Measurements from ENCODE around the gene SH3PXD2B.

SH3PXD2B gene

DNA sequence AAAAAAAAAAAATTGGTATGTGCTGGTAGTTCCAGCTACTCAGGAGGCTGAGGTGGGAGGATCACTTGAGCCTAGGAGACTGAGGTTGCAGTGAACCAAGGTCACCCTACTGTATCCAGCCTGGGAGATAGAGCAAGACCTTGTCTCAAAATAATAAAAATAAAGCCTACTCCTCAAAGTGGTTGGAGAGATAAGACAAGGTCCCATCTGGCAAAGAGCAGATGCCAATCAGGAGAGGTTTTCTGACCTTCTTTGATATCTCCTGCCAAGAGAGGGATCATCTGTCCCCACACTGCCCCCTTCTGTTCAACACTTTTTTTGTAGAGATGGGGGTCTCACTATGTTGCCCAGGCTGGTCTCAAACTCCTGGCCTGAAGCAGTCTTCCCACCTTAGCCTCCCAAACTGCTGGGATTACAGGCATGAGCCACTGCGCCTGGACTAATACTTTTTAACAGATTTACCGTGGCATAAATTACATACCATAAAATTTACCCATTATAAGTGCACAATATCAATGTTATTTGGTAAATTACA lies 64.7 kb downstream of the SH3PXD2B start:
- Histone ChIP-seq H3K4me3 (ENCODE audit: low read length) (no peak overlapping the region), H3K4me1 (ENCODE audit: control insufficient read depth, insufficient read depth, low read length) (no peaks in the 10 kb centered on the region), H3K27me3 (ENCODE audit: control insufficient read depth, insufficient read depth, low read length) (no peaks in the 10 kb centered on the region), H3K36me3 (ENCODE audit: control insufficient read depth, insufficient read depth, low read length) (no peaks in the 10 kb centered on the region), H3K27ac (ENCODE audit: low read depth, low read length) (no peak overlapping the region), H3K9ac (ENCODE audit: low read length) (no peak overlapping the region)

DNA sequence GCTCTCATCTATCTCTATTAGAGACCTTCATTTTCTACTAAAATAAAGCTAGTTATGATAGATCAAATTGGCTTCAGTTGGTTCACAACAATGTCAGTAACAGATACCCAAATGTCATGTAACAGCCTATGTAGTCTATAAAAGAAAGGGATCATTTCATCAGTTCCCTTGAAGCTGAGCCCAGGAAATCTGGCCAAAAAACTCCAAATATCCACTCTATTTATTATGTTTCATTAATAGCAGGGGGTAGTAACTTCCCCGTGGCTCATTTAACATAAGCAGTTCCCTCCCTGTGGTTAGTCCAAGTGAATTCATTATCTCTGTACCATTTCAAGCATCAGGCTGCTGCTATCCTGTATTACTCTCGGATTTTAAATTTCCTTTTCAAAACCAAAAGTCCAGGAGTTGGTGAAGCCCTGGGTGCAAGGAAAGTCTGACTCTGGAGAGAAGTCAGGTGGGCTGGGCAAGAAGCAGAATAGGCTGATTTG lies 66.0 kb downstream of the SH3PXD2B start:
- Histone ChIP-seq H3K27me3 (ENCODE audit: control insufficient read depth, insufficient read depth, low read length) (no peaks in the 10 kb centered on the region), H3K9ac (ENCODE audit: low read length) (no peak overlapping the region), H3K4me1 (ENCODE audit: control insufficient read depth, insufficient read depth, low read length) (no peaks in the 10 kb centered on the region), H3K27ac (ENCODE audit: low read depth, low read length) (no peak overlapping the region), H3K36me3 (ENCODE audit: control insufficient read depth, insufficient read depth, low read length) (no peaks in the 10 kb centered on the region), H3K4me3 (ENCODE audit: low read length) (no peak overlapping the region)

DNA sequence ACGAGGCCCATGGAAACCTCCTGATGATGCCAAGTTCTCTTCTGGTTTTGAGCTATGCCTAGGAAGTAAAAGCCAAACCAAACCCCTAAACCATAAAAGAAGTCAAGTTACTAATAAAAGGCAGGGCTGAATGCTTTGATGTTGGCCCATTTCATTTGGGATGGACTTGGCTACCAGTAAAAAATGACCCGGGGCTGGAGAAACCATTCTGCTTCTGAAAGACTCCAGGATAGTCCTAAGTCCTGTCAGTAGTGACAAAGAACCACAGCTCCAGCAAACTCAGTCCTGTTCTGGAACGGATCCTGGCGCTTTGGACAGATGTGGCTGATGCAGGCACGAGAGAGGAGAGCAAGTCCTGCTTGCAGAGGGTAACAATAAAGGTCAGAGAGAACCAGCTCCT lies 68.6 kb downstream of the SH3PXD2B start:
- H3K4me3 ChIP-seq (ENCODE audit: low read length), result no peak overlapping the region
- H3K9ac ChIP-seq (ENCODE audit: low read length), result no peak overlapping the region
- no peaks in the 10 kb centered on the region for H3K36me3 ChIP-seq (ENCODE audit: control insufficient read depth, insufficient read depth, low read length)
- no peak overlapping the region for H3K27ac ChIP-seq (ENCODE audit: low read depth, low read length)
- H3K4me1 ChIP-seq (ENCODE audit: control insufficient read depth, insufficient read depth, low read length), result peaks cover 10% of the 10 kb centered on the region
- H3K27me3 ChIP-seq (ENCODE audit: control insufficient read depth, insufficient read depth, low read length), result no peaks in the 10 kb centered on the region

DNA sequence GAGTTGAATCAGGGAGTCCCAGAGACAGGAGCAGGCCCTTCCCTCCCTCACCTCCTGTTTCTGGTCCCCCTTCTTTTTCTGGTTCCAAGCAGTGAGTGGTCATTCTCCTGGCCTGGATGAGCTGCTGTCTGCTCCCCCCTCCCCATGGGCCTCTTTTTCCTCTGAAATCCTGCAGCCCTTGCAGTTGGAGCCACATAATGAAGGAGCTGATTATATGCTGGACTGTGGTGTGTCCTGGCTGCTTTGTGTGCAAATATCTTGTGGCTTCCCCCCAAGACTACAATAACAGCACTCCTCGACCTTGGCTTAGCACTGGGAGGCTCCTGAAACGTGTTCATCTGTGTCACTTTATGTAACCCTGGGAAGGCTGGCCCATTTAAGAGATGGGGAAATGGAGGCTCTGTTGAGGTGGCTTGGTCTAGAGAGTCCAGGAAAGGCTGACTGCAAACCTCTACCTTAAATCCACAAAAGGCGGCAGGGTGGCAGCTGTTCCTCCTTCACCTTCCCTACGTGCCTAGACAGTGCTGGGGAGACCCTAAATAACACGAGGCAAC lies 69.2 kb downstream of the SH3PXD2B start:
- H3K4me3 ChIP-seq (ENCODE audit: low read length), result no peak overlapping the region
- H3K9ac ChIP-seq (ENCODE audit: low read length), result no peak overlapping the region
- H3K4me1 ChIP-seq (ENCODE audit: control insufficient read depth, insufficient read depth, low read length), result peaks cover 13% of the 10 kb centered on the region
- H3K36me3 ChIP-seq (ENCODE audit: control insufficient read depth, insufficient read depth, low read length), result no peaks in the 10 kb centered on the region
- no peaks in the 10 kb centered on the region for H3K27me3 ChIP-seq (ENCODE audit: control insufficient read depth, insufficient read depth, low read length)
- no peak overlapping the region for H3K27ac ChIP-seq (ENCODE audit: low read depth, low read length)

DNA sequence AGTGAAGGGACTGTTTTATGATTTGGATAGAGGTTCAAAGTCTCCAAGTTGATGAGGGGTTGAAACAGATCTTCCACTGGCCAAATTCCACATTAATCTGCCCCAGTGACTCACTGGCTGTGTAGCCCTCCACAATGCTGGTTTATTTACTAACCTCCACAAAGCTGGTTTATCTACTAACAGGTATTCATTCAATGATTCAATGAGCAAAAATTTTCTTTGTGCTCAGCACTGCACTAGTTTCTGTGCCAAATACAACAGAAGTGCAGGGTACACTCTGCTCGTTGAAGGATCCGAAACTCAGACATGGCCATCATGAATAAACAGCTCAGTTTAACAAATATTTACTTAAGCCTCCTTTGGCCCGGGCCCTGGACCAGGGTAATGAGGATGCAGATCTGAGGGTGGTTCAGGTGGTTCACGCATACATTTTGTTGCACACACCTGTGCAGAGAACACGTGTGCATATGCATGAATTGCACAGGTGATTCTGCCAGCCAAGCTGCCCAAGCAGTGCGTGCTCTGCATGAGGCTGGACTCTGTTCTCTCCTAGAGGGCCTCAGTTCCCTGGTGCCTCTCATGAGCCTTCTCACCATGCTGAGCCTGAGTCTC lies 71.0 kb downstream of the SH3PXD2B start:
- Histone ChIP-seq H3K36me3 (ENCODE audit: control insufficient read depth, insufficient read depth, low read length) (no peaks in the 10 kb centered on the region), H3K9ac (ENCODE audit: low read length) (no peak overlapping the region), H3K27me3 (ENCODE audit: control insufficient read depth, insufficient read depth, low read length) (no peaks in the 10 kb centered on the region), H3K4me1 (ENCODE audit: control insufficient read depth, insufficient read depth, low read length) (peaks cover 13% of the 10 kb centered on the region), H3K4me3 (ENCODE audit: low read length) (no peak overlapping the region), H3K27ac (ENCODE audit: low read depth, low read length) (no peak overlapping the region)

DNA sequence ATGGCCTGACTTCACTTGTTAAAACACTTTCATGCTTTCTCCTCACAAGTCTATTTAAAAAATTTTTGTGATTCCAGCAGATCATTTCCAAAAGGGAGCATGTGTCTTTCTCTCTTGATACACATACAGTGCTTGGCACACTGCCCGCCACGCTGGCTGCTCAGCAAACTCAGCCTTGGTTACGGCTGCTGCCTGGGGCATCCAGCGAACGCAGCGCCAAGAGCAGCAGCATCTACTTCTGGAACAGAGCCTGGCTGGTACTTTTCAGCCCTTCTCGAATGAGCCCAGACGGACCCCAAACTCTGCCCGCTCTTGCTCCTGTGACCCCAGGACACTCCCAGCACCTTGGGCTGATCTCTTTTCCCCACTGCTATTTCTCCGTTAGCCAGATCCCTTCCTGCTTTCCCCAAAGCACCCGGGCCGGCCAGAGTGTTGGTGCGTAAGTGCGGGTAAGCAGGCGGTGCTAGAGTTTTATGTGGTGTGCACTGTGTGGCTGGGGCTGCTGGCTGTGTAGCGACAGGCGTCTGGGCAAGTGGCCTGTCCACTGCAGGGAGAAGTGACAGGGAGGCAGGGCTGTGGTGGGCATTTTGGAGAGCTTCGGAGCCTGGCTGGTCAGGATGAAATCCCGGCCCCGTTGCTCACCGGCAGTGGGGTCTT lies 73.2 kb downstream of the SH3PXD2B start:
- H3K27ac ChIP-seq (ENCODE audit: low read depth, low read length), result peak overlapping the region; percentile 51
- H3K4me3 ChIP-seq (ENCODE audit: low read length), result no peak overlapping the region

DNA sequence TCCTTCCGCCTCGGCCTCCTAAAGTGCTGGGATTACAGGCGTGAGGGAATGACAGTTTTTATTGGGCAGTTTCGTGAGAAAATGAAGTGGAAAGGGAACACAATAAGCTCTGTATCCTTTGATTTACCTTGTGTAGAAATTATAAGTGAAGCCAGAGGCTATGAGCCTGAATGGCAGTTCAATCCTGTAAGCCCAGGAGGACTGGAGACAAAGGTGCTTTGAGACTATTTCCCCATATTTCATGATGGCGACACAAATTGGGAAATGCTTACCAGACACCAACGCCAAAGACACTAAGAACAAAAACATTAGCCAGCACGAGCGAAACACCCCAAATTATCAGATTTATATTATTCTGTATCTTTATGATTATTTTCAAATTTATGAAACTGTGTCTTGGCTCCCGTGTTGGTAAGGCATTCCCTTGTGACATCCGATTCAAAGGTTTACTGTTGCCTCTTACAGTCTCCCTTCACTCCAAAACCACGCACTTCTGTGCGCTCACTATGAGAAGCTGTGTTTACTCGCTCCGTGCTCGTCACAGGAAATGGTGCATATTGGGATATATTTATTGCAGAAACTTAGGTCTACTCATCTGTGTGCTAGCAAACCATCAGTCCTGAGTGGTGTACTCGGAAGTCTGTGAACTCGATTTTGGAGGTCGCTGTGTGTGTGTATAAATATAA lies 73.9 kb downstream of the SH3PXD2B start:
- H3K4me3 ChIP-seq (ENCODE audit: low read length), result no peak overlapping the region
- peaks cover 3% of the 10 kb centered on the region for H3K36me3 ChIP-seq (ENCODE audit: control insufficient read depth, insufficient read depth, low read length)
- H3K4me1 ChIP-seq (ENCODE audit: control insufficient read depth, insufficient read depth, low read length), result peaks cover 13% of the 10 kb centered on the region
- H3K27me3 ChIP-seq (ENCODE audit: control insufficient read depth, insufficient read depth, low read length), result no peaks in the 10 kb centered on the region
- no peak overlapping the region for H3K27ac ChIP-seq (ENCODE audit: low read depth, low read length)
- no peak overlapping the region for H3K9ac ChIP-seq (ENCODE audit: low read length)

More for the DNA sequence above, 73.2 kb downstream of the SH3PXD2B start:
- Histone ChIP-seq H3K4me1 (ENCODE audit: control insufficient read depth, insufficient read depth, low read length) (peaks cover 13% of the 10 kb centered on the region), H3K27me3 (ENCODE audit: control insufficient read depth, insufficient read depth, low read length) (no peaks in the 10 kb centered on the region), H3K9ac (ENCODE audit: low read length) (no peak overlapping the region), H3K36me3 (ENCODE audit: control insufficient read depth, insufficient read depth, low read length) (peaks cover 2% of the 10 kb centered on the region)

DNA sequence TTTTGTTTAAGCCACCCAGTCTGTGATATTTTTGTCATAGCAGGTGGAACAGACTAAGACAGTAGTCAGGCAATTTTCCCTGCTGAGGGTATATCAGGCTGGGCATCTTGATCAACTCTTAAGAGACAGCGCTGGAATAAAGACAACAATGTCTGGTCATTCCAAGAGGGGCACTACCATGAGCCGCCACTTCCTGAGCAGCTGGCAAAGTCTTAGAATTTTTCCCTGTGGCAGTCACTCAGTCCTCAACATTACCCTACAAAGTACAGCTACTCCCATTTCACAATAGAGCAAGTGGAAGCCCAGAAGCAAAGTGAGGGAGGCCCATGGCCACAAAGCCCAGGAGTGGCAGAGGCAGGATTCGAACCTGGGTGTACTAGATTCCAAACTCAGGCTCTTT lies 74.8 kb downstream of the SH3PXD2B start:
- no peak overlapping the region for H3K9ac ChIP-seq (ENCODE audit: low read length)
- H3K36me3 ChIP-seq (ENCODE audit: control insufficient read depth, insufficient read depth, low read length), result peaks cover 3% of the 10 kb centered on the region
- H3K4me3 ChIP-seq (ENCODE audit: low read length), result no peak overlapping the region
- H3K27me3 ChIP-seq (ENCODE audit: control insufficient read depth, insufficient read depth, low read length), result no peaks in the 10 kb centered on the region
- H3K4me1 ChIP-seq (ENCODE audit: control insufficient read depth, insufficient read depth, low read length), result peaks cover 13% of the 10 kb centered on the region
- no peak overlapping the region for H3K27ac ChIP-seq (ENCODE audit: low read depth, low read length)

DNA sequence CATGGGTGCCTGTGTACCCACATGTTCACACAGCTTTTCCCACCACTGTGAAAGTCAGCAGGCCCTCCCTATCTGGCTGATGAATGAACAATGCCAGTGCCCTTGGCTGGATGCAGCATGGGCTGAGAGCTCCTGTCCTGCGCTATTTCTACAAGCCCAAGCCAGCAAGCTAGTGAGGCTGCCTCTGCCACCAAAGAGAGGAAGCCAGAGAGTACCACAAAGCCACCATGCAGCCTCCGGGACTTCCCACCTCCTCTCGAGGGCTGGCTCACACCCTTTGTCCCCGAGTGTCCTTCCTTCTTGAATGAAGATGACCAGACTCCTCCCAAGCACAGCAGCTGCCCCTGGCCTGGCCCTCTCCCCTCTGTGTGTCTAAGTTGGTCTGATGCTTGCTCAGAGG lies 76.5 kb downstream of the SH3PXD2B start:
- no peak overlapping the region for H3K9ac ChIP-seq (ENCODE audit: low read length)
- no peaks in the 10 kb centered on the region for H3K27me3 ChIP-seq (ENCODE audit: control insufficient read depth, insufficient read depth, low read length)
- peaks cover 13% of the 10 kb centered on the region for H3K4me1 ChIP-seq (ENCODE audit: control insufficient read depth, insufficient read depth, low read length)
- no peak overlapping the region for H3K27ac ChIP-seq (ENCODE audit: low read depth, low read length)
- H3K4me3 ChIP-seq (ENCODE audit: low read length), result no peak overlapping the region
- H3K36me3 ChIP-seq (ENCODE audit: control insufficient read depth, insufficient read depth, low read length), result peaks cover 3% of the 10 kb centered on the region

DNA sequence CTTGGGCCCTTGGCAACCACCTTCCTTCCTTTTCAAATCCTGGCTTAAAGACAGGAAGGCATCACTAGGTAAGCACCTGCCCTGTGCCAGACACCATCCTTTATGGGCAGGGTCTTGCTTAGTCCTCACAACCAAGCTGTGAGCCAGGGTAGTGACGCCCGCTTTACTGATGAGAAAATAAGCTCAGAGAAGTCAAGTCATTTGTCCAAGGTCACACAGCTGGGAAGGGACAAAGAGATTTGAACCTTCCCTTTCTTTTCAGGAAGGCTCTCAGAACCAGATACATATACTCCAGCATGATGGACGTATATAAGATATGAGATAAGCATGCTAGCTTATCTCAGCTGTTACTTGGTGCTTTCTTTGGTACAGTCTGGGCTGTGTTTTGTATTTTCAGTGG lies 76.9 kb downstream of the SH3PXD2B start:
- peaks cover 13% of the 10 kb centered on the region for H3K4me1 ChIP-seq (ENCODE audit: control insufficient read depth, insufficient read depth, low read length)
- H3K4me3 ChIP-seq (ENCODE audit: low read length), result no peak overlapping the region
- no peak overlapping the region for H3K27ac ChIP-seq (ENCODE audit: low read depth, low read length)
- no peak overlapping the region for H3K9ac ChIP-seq (ENCODE audit: low read length)
- H3K27me3 ChIP-seq (ENCODE audit: control insufficient read depth, insufficient read depth, low read length), result no peaks in the 10 kb centered on the region
- H3K36me3 ChIP-seq (ENCODE audit: control insufficient read depth, insufficient read depth, low read length), result peaks cover 3% of the 10 kb centered on the region

DNA sequence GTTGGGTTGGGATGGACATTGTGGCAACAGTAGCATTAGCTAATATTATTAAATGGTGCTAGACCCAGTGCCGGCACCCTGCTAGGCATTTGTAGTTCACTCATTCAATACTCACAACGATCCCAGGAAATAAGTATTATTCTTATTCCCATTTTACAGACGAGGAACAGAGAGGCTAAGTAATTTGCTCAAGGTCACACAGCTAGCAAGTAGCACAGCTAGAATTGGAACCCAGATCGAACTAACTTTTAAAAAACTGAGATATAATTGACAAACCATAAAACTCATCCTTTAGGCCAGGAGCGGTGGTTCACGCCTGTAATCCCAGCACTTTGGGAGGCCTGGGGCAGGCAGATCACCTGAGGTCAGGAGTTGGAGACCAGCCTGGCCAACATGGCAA lies 79.5 kb downstream of the SH3PXD2B start:
- no peak overlapping the region for H3K4me3 ChIP-seq (ENCODE audit: low read length)
- peaks cover 3% of the 10 kb centered on the region for H3K36me3 ChIP-seq (ENCODE audit: control insufficient read depth, insufficient read depth, low read length)
- no peak overlapping the region for H3K9ac ChIP-seq (ENCODE audit: low read length)
- no peak overlapping the region for H3K27ac ChIP-seq (ENCODE audit: low read depth, low read length)
- H3K27me3 ChIP-seq (ENCODE audit: control insufficient read depth, insufficient read depth, low read length), result no peaks in the 10 kb centered on the region
- no peaks in the 10 kb centered on the region for H3K4me1 ChIP-seq (ENCODE audit: control insufficient read depth, insufficient read depth, low read length)

DNA sequence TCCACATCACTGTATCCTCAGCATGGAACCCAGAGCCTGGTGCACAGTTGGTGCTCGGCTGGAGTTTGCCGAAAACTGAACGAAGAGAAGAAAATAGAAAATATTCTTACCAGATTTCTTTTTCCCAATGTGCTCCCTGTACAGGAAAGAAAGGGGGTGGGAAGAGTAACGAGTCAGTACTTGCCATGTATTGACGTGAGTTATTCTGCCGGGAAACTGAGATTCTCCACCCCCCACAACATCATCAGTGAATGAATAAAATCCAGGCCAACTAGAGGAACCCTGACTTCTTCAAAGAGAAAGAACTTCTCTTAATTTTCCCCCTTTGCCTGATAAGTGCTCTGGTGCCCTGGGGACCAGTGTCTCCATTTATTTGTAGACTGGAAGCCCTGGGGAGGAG lies 80.6 kb downstream of the SH3PXD2B start:
- Histone ChIP-seq H3K9ac (ENCODE audit: low read length) (no peak overlapping the region), H3K4me3 (ENCODE audit: low read length) (no peak overlapping the region), H3K36me3 (ENCODE audit: control insufficient read depth, insufficient read depth, low read length) (peaks cover 3% of the 10 kb centered on the region), H3K27me3 (ENCODE audit: control insufficient read depth, insufficient read depth, low read length) (no peaks in the 10 kb centered on the region), H3K27ac (ENCODE audit: low read depth, low read length) (no peak overlapping the region), H3K4me1 (ENCODE audit: control insufficient read depth, insufficient read depth, low read length) (no peaks in the 10 kb centered on the region)

All from rectal smooth muscle tissue (tissue), 1 donor.